Ishikawa (cell line): ENCODE data around the gene CPNE4.

Experiments
- CEBPB ChIP-seq: IDR thresholded peaks from 2 replicates; pipeline ENCODE4 v1.6.1; 2012
- CREB1 ChIP-seq: IDR thresholded peaks from 2 replicates; pipeline ENCODE4 v1.6.1; 2012; ENCODE audit warnings: low read depth
- EGR1 ChIP-seq: IDR thresholded peaks from 2 replicates; pipeline ENCODE4 v1.6.1; 2012
- EP300 ChIP-seq: IDR thresholded peaks from 2 replicates; pipeline ENCODE4 v1.6.1; 2012; ENCODE audit warnings: borderline replicate concordance
- FOXM1 ChIP-seq: IDR thresholded peaks from 2 replicates; pipeline ENCODE4 v1.6.1; 2012; ENCODE audit warnings: low read depth, borderline replicate concordance
- MAX ChIP-seq: IDR thresholded peaks from 2 replicates; pipeline ENCODE4 v1.6.1; 2012
- NFIC ChIP-seq: IDR thresholded peaks from 2 replicates; pipeline ENCODE4 v1.6.1; 2012
- RAD21 ChIP-seq: IDR thresholded peaks from 2 replicates; pipeline ENCODE4 v1.6.1; 2012; ENCODE audit warnings: low read depth
- REST ChIP-seq: IDR thresholded peaks from 2 replicates; pipeline ENCODE4 v1.6.1; 2012; ENCODE audit warnings: low read depth, mild to moderate bottlenecking
- TAF1 ChIP-seq: IDR thresholded peaks from 2 replicates; pipeline ENCODE4 v1.6.1; 2012; ENCODE audit warnings: low read depth, mild to moderate bottlenecking
- TCF12 ChIP-seq: IDR thresholded peaks from 2 replicates; pipeline ENCODE4 v1.6.1; 2012; ENCODE audit warnings: low read depth
- TEAD4 ChIP-seq: IDR thresholded peaks from 2 replicates; pipeline ENCODE4 v1.6.1; 2012
- USF1 ChIP-seq: IDR thresholded peaks from 2 replicates; pipeline ENCODE4 v1.6.1; 2012
- YY1 ChIP-seq: IDR thresholded peaks from 2 replicates; pipeline ENCODE4 v1.6.1; 2012; ENCODE audit warnings: low read depth
- ZBTB7A ChIP-seq: IDR thresholded peaks from 2 replicates; pipeline ENCODE4 v1.6.1; 2012; ENCODE audit warnings: low read depth

CPNE4 gene

GRCh38 chr3:132007617-132008016 is 27.2 kb downstream of the CPNE4 start:
- TF ChIP-seq TEAD4: no peak
- no peak for TF ChIP-seq NFIC
- TF ChIP-seq YY1: no peak
- TF ChIP-seq CEBPB: no peak
- no peak for TF ChIP-seq USF1
- no peak for TF ChIP-seq CREB1

- TF ChIP-seq TCF12: no peak
- TF ChIP-seq RAD21: peak; percentile 48
- TF ChIP-seq CEBPB: peak; percentile 54; the same call in 1 of the 2 replicates
Measured at GRCh38 chr3:132006605-132007204, 28.1 kb downstream of the CPNE4 start.

GRCh38 chr3:132004571-132004970 is 30.2 kb downstream of the CPNE4 start:
- TF ChIP-seq USF1 (no peak), CREB1 (no peak), REST (no peak), FOXM1 (no peak), EGR1 (no peak), MAX (no peak), CEBPB (no peak), YY1 (no peak), EP300 (no peak), NFIC (no peak), TCF12 (no peak), TAF1 (no peak), ZBTB7A (no peak), TEAD4 (no peak), RAD21 (no peak)

- TF ChIP-seq REST: no peak
- TF ChIP-seq EP300: no peak
- TF ChIP-seq CEBPB: no peak
- no peak for TF ChIP-seq NFIC
- TF ChIP-seq USF1: no peak
- TF ChIP-seq YY1: no peak
- TF ChIP-seq TEAD4: no peak
- no peak for TF ChIP-seq MAX
- TF ChIP-seq ZBTB7A: no peak
- no peak for TF ChIP-seq EGR1
- no peak for TF ChIP-seq RAD21
- TF ChIP-seq TCF12: no peak
- no peak for TF ChIP-seq FOXM1
- TF ChIP-seq TAF1: no peak
Measured at GRCh38 chr3:132003685-132004084, 31.1 kb downstream of the CPNE4 start.

- TF ChIP-seq YY1 (no peak), TCF12 (no peak), USF1 (no peak)
Measured at GRCh38 chr3:132001999-132002398, 32.8 kb downstream of the CPNE4 start.

- TF ChIP-seq CREB1 (no peak), NFIC (no peak)
Measured at GRCh38 chr3:132001036-132001435, 33.8 kb downstream of the CPNE4 start.
